IPS-15b (cell line): ENCODE results near the gene TLCD3A.
A peak's percentile ranks its signal among the peaks of the same experiment; 100 is the strongest.
"Not testable (repeated sequence)": the region's sequence is repeated elsewhere in the genome, so short reads cannot be mapped to it uniquely, and the experiment has no call there.

Experiments
- H3K27me3 ChIP-seq: one replicate; pipeline ENCODE4 v1.6.1; 2013; ENCODE audit warnings: low read length; ENCODE audit not compliant: control insufficient read depth, insufficient read depth
- H3K36me3 ChIP-seq: one replicate; pipeline ENCODE4 v1.6.1; 2013; ENCODE audit warnings: low read length; ENCODE audit not compliant: control insufficient read depth, insufficient read depth
- H3K4me1 ChIP-seq: one replicate; pipeline ENCODE4 v1.6.1; 2013; ENCODE audit warnings: mild to moderate bottlenecking, low read length; ENCODE audit not compliant: control insufficient read depth, insufficient read depth
- H3K4me3 ChIP-seq: one replicate; pipeline ENCODE4 v1.5.1; 2013; ENCODE audit warnings: low read depth, low read length
- H3K9ac ChIP-seq: one replicate; pipeline ENCODE4 v1.6.1; 2013; ENCODE audit warnings: low read depth, mild to moderate bottlenecking, low read length
- H3K9me3 ChIP-seq: one replicate; pipeline ENCODE4 v1.6.1; 2013; ENCODE audit warnings: mild to moderate bottlenecking, low read length; ENCODE audit not compliant: control insufficient read depth, insufficient read depth

Gene TLCD3A

GRCh38 chr17:781805-782731, 49.7 kb downstream of the TLCD3A start, which contains the start of the genes GLOD4 and MRM3:
Gene GLOD4 (minus strand): TSS chr17:782280. CDS start chr17:782255, 25 bp downstream.
Gene MRM3 (plus strand): TSS chr17:782353. CDS start chr17:782379, 26 bp downstream.
- Histone ChIP-seq H3K4me3 (peak within 1 kb of the TSS; percentile 98), H3K27me3 (no peaks in the 10 kb centered on the region), H3K9me3 (no peaks in the 10 kb centered on the region), H3K4me1 (no peaks in the 10 kb centered on the region), H3K36me3 (peaks cover 15% of the 10 kb centered on the region), H3K9ac (peak within 1 kb of the TSS; percentile 96)

GRCh38 chr17:784143-784542, 51.7 kb downstream of the TLCD3A start:
- Histone ChIP-seq H3K9me3 (no peaks in the 10 kb centered on the region), H3K9ac (no peak overlapping the region), H3K27me3 (no peaks in the 10 kb centered on the region), H3K4me3 (no peak overlapping the region), H3K4me1 (no peaks in the 10 kb centered on the region), H3K36me3 (peaks cover 15% of the 10 kb centered on the region)

GRCh38 chr17:785901-786300, 53.5 kb downstream of the TLCD3A start:
- H3K27me3 ChIP-seq, H3K9me3 ChIP-seq, H3K4me1 ChIP-seq, H3K9ac ChIP-seq, H3K4me3 ChIP-seq: not testable (repeated sequence)
- peaks cover 15% of the 10 kb centered on the region for H3K36me3 ChIP-seq

- no peaks in the 10 kb centered on the region for H3K9me3 ChIP-seq
- H3K9ac ChIP-seq: no peak overlapping the region
- no peaks in the 10 kb centered on the region for H3K27me3 ChIP-seq
- no peaks in the 10 kb centered on the region for H3K4me1 ChIP-seq
- H3K4me3 ChIP-seq: no peak overlapping the region
- peaks cover 12% of the 10 kb centered on the region for H3K36me3 ChIP-seq
Observed at GRCh38 chr17:787641-788221, 55.3 kb downstream of the TLCD3A start.

DNA sequence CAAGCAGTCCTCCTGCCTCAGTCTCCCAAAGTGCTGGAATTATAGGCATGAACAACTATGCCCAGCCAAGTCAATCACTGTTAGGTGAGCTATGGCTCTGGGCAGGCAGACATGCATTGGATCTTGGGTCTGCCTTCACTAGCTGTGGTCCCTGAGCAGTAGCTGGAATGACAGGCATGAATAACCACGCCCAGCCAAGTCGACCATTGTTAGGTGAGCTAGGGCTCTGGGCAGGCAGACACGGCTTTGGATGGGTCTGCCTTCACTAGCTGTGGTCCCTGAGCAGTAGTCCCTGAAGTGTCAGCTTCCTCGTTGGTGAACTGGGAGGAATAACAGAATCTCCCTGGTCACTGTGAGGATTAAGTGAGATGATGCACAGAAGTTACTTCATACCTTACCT, 56.2 kb downstream of the TLCD3A start:
- H3K9me3 ChIP-seq: no peaks in the 10 kb centered on the region
- H3K4me3 ChIP-seq: no peak overlapping the region
- H3K9ac ChIP-seq: no peak overlapping the region
- peaks cover 12% of the 10 kb centered on the region for H3K36me3 ChIP-seq
- H3K4me1 ChIP-seq: no peaks in the 10 kb centered on the region
- no peaks in the 10 kb centered on the region for H3K27me3 ChIP-seq

DNA sequence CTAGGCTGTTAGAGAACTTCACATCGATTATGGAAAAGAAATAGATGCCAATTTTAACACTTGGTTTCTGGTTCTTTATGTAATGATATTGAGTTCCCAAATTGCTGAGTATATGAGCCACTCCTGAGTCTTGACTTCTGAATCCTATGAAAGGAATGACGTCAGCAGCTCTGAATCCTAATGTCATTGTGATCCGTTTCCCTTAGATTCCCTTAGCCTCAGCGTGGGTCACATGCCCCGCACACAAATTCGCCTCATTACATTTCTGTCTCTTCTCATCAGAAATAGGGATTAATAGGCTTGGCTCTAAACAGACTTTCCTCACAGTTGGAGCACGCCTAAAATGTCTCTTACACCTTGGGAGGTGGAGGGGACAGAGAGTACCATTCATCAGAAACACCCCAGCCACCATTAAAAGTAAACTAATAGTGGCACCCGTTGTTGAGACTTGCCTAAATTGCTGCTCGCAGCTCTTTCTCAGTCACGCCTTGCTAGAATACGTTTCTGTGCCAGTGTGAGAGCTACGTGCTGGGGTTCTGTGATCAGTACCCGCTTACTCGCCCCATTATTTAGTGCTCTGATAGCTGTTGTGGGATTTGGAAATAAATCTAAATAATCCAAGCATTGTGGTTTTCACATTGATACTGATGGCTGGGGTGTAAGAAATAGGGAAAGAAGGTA, 56.9 kb downstream of the TLCD3A start:
- H3K4me3 ChIP-seq: peak overlapping the region; percentile 50
- H3K27me3 ChIP-seq: no peaks in the 10 kb centered on the region
- no peaks in the 10 kb centered on the region for H3K4me1 ChIP-seq
- no peaks in the 10 kb centered on the region for H3K9me3 ChIP-seq
- no peak overlapping the region for H3K9ac ChIP-seq
- H3K36me3 ChIP-seq: peaks cover 12% of the 10 kb centered on the region

DNA sequence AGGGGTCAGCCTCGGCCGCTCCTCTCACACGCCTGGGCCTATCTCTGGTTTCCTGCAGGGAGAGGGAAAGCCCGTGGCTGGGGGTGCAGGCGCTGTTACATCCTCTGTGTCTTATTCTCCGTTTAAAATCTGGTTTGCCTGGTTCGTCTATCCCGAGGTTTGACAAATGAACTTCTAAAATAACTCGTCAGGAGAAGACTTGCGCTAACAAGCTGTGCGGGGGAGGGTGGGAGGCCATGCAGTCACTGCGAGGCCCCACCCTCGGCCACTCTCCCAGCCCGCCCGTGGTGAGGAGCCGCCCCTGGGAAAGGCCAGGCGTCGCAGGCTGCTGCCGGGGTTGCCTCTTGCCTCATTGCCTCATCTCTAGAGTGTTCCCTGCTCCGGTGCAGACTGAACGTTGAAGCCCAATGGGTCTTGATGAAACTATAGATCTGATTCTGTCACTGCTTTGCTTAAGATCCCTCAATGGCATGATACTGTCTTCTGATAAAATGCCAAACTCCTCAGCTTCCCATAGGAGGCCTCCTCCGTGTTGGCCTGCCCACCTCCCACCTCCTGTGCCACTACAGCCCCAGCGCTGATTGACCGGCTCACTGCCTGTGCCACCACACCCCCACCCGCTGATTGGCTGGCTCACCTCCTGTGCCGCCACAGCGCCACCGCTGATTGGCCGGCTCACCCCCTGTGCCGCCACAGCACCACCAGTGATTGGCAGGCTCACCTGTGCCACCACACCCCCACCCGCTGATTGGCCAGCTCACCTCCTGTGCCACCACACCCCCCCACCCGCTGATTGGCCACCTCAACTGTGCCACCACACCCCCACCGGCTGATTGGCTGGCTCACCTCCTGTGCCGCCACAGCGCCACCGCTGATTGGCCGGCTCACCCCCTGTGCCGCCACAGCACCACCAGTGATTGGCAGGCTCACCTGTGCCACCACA, 57.8 kb downstream of the TLCD3A start:
- H3K4me1 ChIP-seq, H3K9ac ChIP-seq, H3K9me3 ChIP-seq, H3K27me3 ChIP-seq: not testable (repeated sequence)
- peaks cover 12% of the 10 kb centered on the region for H3K36me3 ChIP-seq
- peak overlapping the region; percentile 50 for H3K4me3 ChIP-seq

- H3K9ac ChIP-seq, H3K4me1 ChIP-seq, H3K27me3 ChIP-seq, H3K9me3 ChIP-seq: not testable (repeated sequence)
- Histone ChIP-seq H3K4me3 (peak overlapping the region; percentile 55), H3K36me3 (peaks cover 12% of the 10 kb centered on the region)
Observed at GRCh38 chr17:790874-791247, 58.5 kb downstream of the TLCD3A start.

GRCh38 chr17:791829-792228, 59.4 kb downstream of the TLCD3A start:
- H3K27me3 ChIP-seq: no peaks in the 10 kb centered on the region
- H3K9ac ChIP-seq: no peak overlapping the region
- H3K9me3 ChIP-seq: no peaks in the 10 kb centered on the region
- H3K4me3 ChIP-seq: no peak overlapping the region
- peaks cover 12% of the 10 kb centered on the region for H3K36me3 ChIP-seq
- no peaks in the 10 kb centered on the region for H3K4me1 ChIP-seq

DNA sequence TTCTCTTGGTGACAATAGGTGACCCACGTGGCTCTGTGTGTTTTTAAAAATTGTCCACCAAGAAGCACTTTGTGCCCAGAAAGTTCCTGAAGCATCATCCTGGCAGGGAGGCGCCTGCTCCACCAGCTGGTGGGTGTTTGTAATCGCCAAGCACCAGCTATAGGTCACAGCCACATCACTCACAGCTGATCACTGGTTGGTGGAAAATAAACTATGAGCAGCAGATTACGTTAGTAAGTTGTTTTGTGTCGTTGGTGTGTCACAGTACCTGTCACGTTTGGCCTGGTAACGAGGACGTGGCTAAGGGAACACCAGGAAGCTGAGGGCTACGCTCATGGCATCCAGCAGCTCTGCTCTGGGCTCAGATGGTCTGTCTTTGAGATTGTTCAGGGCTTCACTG, 59.9 kb downstream of the TLCD3A start:
- Histone ChIP-seq H3K9me3 (no peaks in the 10 kb centered on the region), H3K27me3 (no peaks in the 10 kb centered on the region), H3K9ac (no peak overlapping the region), H3K4me1 (no peaks in the 10 kb centered on the region), H3K36me3 (peaks cover 12% of the 10 kb centered on the region), H3K4me3 (no peak overlapping the region)
